Ovary (tissue), 3 donors: Measurements from ENCODE around the gene NUCB1.

ENCODE experiments used
- EP300 ChIP-seq: sonication (generic); formaldehyde crosslinking; IDR thresholded peaks from one replicate; pipeline ENCODE4 v1.6.1; 2017; ENCODE audit warnings: antibody characterized with exemption
- TF ChIP-seq, protein P1 (sequence below), 3 donors: fragments of 450-650 bp in 2 of 3; fragments of 200-600 bp in 1 of 3; IDR thresholded peaks; one replicate each; pipeline versions ENCODE4 v1.5.1 to v1.8.0; 2016 to 2022; ENCODE audit warnings: antibody characterized with exemption in 3 of 3, mild to moderate bottlenecking in 1 of 3
- donor health status: DM: no; HTN: no; CAD: no.

DNA sequence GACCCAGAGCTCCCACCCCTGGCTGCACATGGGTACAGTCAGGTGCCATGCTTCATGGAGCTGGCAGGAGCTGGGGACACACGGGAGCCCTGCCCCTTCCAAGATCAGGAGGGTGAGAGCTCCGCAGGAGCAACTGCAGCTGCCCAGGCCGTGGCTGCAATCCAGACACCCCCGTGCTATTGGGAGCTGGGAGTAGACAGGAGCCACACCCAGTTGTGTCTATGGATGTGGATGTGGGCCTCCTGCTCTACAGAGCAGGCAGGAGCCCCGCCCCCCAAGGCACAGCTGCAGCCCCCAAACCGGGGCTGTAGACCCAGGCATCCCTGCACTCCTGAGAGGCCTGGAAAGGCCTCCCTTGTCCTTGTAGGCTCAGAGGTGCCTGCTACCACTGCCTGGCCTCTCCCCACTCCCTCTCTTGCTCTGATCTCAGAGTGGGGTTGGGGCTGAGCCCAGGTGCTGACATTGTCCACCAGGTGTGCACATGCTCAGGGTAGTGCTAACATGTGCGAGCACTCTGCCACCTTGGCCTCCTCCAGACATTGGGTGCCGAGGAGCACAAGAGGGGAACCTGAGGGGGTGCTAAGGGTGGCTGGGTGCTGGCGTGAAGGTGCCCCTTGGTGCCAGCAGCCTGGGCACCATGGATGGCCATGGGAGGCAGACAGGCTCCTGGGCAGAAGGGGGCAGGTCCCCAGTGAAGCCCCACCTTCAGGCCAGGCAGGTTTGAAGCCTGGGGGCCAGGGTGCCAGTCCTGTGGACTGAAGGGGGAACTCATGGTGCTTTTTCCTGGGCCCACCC is 46.5 kb downstream of the NUCB1 start:
- TF ChIP-seq, protein P1, sequence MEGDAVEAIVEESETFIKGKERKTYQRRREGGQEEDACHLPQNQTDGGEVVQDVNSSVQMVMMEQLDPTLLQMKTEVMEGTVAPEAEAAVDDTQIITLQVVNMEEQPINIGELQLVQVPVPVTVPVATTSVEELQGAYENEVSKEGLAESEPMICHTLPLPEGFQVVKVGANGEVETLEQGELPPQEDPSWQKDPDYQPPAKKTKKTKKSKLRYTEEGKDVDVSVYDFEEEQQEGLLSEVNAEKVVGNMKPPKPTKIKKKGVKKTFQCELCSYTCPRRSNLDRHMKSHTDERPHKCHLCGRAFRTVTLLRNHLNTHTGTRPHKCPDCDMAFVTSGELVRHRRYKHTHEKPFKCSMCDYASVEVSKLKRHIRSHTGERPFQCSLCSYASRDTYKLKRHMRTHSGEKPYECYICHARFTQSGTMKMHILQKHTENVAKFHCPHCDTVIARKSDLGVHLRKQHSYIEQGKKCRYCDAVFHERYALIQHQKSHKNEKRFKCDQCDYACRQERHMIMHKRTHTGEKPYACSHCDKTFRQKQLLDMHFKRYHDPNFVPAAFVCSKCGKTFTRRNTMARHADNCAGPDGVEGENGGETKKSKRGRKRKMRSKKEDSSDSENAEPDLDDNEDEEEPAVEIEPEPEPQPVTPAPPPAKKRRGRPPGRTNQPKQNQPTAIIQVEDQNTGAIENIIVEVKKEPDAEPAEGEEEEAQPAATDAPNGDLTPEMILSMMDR (IDR thresholded peaks at IDR 0.05): no peak
- TF ChIP-seq EP300: no peak
